ENCODE results near the gene KRT84.

The KRT84 gene

GRCh38 chr12:52418576-52419110 lies 33.2 kb upstream of the KRT84 start:
- DNase-seq (ENCODE audit: low read depth) = no peak
- no peak for TF ChIP-seq CTCF (IDR thresholded peaks at IDR 0.05; ENCODE audit: control insufficient read depth, extremely low read depth, insufficient read depth)
- no peak overlapping the region for H3K4me3 ChIP-seq (ENCODE audit: low read depth, low read length)

GRCh38 chr12:52417740-52418139 lies 32.3 kb upstream of the KRT84 start:
- H3K4me3 ChIP-seq (ENCODE audit: low read depth, low read length) = no peak overlapping the region
- no peak for TF ChIP-seq CTCF (IDR thresholded peaks at IDR 0.05; ENCODE audit: control insufficient read depth, extremely low read depth, insufficient read depth)
- DNase-seq (ENCODE audit: low read depth) = no peak

GRCh38 chr12:52416795-52417194 lies 31.3 kb upstream of the KRT84 start:
- DNase-seq (ENCODE audit: low read depth) = no peak
- no peak for TF ChIP-seq CTCF (IDR thresholded peaks at IDR 0.05; ENCODE audit: control insufficient read depth, extremely low read depth, insufficient read depth)
- no peak overlapping the region for H3K4me3 ChIP-seq (ENCODE audit: low read depth, low read length)

GRCh38 chr12:52415870-52416750 lies 30.7 kb upstream of the KRT84 start:
- no peak for DNase-seq (ENCODE audit: low read depth)
- TF ChIP-seq CTCF (IDR thresholded peaks at IDR 0.05; ENCODE audit: control insufficient read depth, extremely low read depth, insufficient read depth) = no peak
- H3K4me3 ChIP-seq (ENCODE audit: low read depth, low read length) = no peak overlapping the region

- no peak for TF ChIP-seq CTCF (IDR thresholded peaks at IDR 0.05; ENCODE audit: control insufficient read depth, extremely low read depth, insufficient read depth)
- no peak overlapping the region for H3K4me3 ChIP-seq (ENCODE audit: low read depth, low read length)
- DNase-seq (ENCODE audit: low read depth) = no peak
These were observed 29.5 kb upstream of the KRT84 start for GRCh38 chr12:52414936-52415335.

- no peak for DNase-seq (ENCODE audit: low read depth)
- 0 out of 2 replicates have a peak, but pooled peaks have one; percentile 2 for TF ChIP-seq CTCF (IDR thresholded peaks at IDR 0.05; ENCODE audit: control insufficient read depth, extremely low read depth, insufficient read depth)
- H3K4me3 ChIP-seq (ENCODE audit: low read depth, low read length) = no peak overlapping the region
These were observed 28.4 kb upstream of the KRT84 start for GRCh38 chr12:52413782-52414345.

Measured in LNCaP clone FGC (cell line).